ENCODE data around the gene ZSCAN20.

ZSCAN20 gene

GRCh38 chr1:33459691-33460090 lies 12.8 kb upstream of the ZSCAN20 start:
- Histone ChIP-seq H3K36me3 (ENCODE audit: control insufficient read depth, low read length) (no peaks in the 10 kb centered on the region), H3F3A (ENCODE audit: control insufficient read depth, insufficient read depth) (peaks cover 4% of the 10 kb centered on the region; the same call in 1 of the 2 replicates), H3K27me3 (ENCODE audit: control insufficient read depth, low read length) (no peaks in the 10 kb centered on the region), H3K9me2 (replicated peaks; ENCODE audit: control insufficient read depth, low read length) (no peaks in the 10 kb centered on the region), H3K79me2 (ENCODE audit: control insufficient read depth, low read length) (no peaks in the 10 kb centered on the region), H3K9me3 (ENCODE audit: control insufficient read depth, insufficient read depth, low read length) (no peaks in the 10 kb centered on the region), H3K4me1 (ENCODE audit: control insufficient read depth, low read length) (peaks cover 62% of the 10 kb centered on the region), H3K27ac (ENCODE audit: low read depth, low read length) (peak overlapping the region; percentile 71; the same call in 1 of the 2 replicates), H3K4me3 (ENCODE audit: low read length) (peak overlapping the region; percentile 73), H3K4me2 (ENCODE audit: low read length) (peak overlapping the region; percentile 71), H4K20me1 (ENCODE audit: control insufficient read depth, insufficient read depth, low read depth, low read length) (no peaks in the 10 kb centered on the region)
- TF ChIP-seq CTCF (IDR thresholded peaks at IDR 0.05; ENCODE audit: low read depth, low read length, poor library complexity, severe bottlenecking), result no peak
- TF ChIP-seq EZH2phosphoT487 (IDR thresholded peaks at IDR 0.05; ENCODE audit: borderline replicate concordance, low read length), result no peak

GRCh38 chr1:33460144-33460543 lies 12.3 kb upstream of the ZSCAN20 start:
- Histone ChIP-seq H3K4me3 (ENCODE audit: low read length) (peak overlapping the region; percentile 73), H3K79me2 (ENCODE audit: control insufficient read depth, low read length) (no peaks in the 10 kb centered on the region), H3F3A (ENCODE audit: control insufficient read depth, insufficient read depth) (peaks cover 4% of the 10 kb centered on the region; the same call in 1 of the 2 replicates), H3K9me2 (replicated peaks; ENCODE audit: control insufficient read depth, low read length) (no peaks in the 10 kb centered on the region), H4K20me1 (ENCODE audit: control insufficient read depth, insufficient read depth, low read depth, low read length) (no peaks in the 10 kb centered on the region), H3K36me3 (ENCODE audit: control insufficient read depth, low read length) (no peaks in the 10 kb centered on the region), H3K4me1 (ENCODE audit: control insufficient read depth, low read length) (peaks cover 63% of the 10 kb centered on the region), H3K27me3 (ENCODE audit: control insufficient read depth, low read length) (no peaks in the 10 kb centered on the region), H3K9me3 (ENCODE audit: control insufficient read depth, insufficient read depth, low read length) (no peaks in the 10 kb centered on the region), H3K4me2 (ENCODE audit: low read length) (peak overlapping the region; percentile 71), H3K27ac (ENCODE audit: low read depth, low read length) (peak overlapping the region; percentile 71)
- no peak for TF ChIP-seq EZH2phosphoT487 (IDR thresholded peaks at IDR 0.05; ENCODE audit: borderline replicate concordance, low read length)
- TF ChIP-seq CTCF (IDR thresholded peaks at IDR 0.05; ENCODE audit: low read depth, low read length, poor library complexity, severe bottlenecking), result no peak

GRCh38 chr1:33460947-33461629 lies 11.4 kb upstream of the ZSCAN20 start:
- TF ChIP-seq EZH2phosphoT487 (IDR thresholded peaks at IDR 0.05; ENCODE audit: borderline replicate concordance, low read length), result no peak
- TF ChIP-seq CTCF (IDR thresholded peaks at IDR 0.05; ENCODE audit: low read depth, low read length, poor library complexity, severe bottlenecking), result no peak
- no peaks in the 10 kb centered on the region for H3K79me2 ChIP-seq (ENCODE audit: control insufficient read depth, low read length)
- H3K9me3 ChIP-seq (ENCODE audit: control insufficient read depth, insufficient read depth, low read length), result no peaks in the 10 kb centered on the region
- H3K4me1 ChIP-seq (ENCODE audit: control insufficient read depth, low read length), result peaks cover 58% of the 10 kb centered on the region
- peak overlapping the region; percentile 71 for H3K4me2 ChIP-seq (ENCODE audit: low read length)
- peaks cover 4% of the 10 kb centered on the region; the same call in 1 of the 2 replicates for H3F3A ChIP-seq (ENCODE audit: control insufficient read depth, insufficient read depth)
- no peaks in the 10 kb centered on the region for H4K20me1 ChIP-seq (ENCODE audit: control insufficient read depth, insufficient read depth, low read depth, low read length)
- no peaks in the 10 kb centered on the region for H3K36me3 ChIP-seq (ENCODE audit: control insufficient read depth, low read length)
- no peaks in the 10 kb centered on the region for H3K9me2 ChIP-seq (replicated peaks; ENCODE audit: control insufficient read depth, low read length)
- H3K27me3 ChIP-seq (ENCODE audit: control insufficient read depth, low read length), result no peaks in the 10 kb centered on the region
- H3K27ac ChIP-seq (ENCODE audit: low read depth, low read length), result peak overlapping the region; percentile 71
- peak overlapping the region; percentile 73 for H3K4me3 ChIP-seq (ENCODE audit: low read length)
